Naive thymus-derived CD8-positive, alpha-beta T cell (primary cell): ENCODE data around the gene BPIFB6. TPM values are rescaled to one million over a fixed set of nuclear protein-coding genes. Genes with fewer than 3 reads are reported as not detected.

ENCODE experiments used
- ATAC-seq, 2 donors: fragments of 150-1000 bp; cut with Tn5 transposase in 1 of 2; sonication (Bioruptor Pico), chemical (Tn5 transposase) in 1 of 2; 1 replicate in 1 of 2; 2 replicates in 1 of 2; pipeline ENCODE4 v1.10.0; 2021; ENCODE audit warnings: mild to moderate bottlenecking in 2 of 2, moderate library complexity in 2 of 2
- POLR2A ChIA-PET: fragments of 350-600 bp; sonication (Branson Sonifier 250); formaldehyde crosslinking; loops from one replicate; lab custom pipeline; 2021; ENCODE audit warnings: antibody characterized with exemption; lab: Charles Lee
- DNase-seq, 10 donors: peaks; one replicate each; pipeline versions ENCODE4 v3.0.0 to v3.0.0-alpha.2; 2020 to 2022
- H3K27ac Mint-ChIP-seq, 10 donors: one replicate each; pipeline ENCODE4 v1.8.0; 2020 to 2022; ENCODE audit warnings: mild to moderate bottlenecking in 10 of 10, mixed read lengths in 10 of 10, moderate library complexity in 4 of 10, inconsistent platforms in 1 of 10
- H3K27me3 Mint-ChIP-seq, 5 donors: one replicate each; pipeline ENCODE4 v1.8.0; 2021 to 2022; ENCODE audit warnings: mixed read lengths in 5 of 5
- H3K36me3 Mint-ChIP-seq, 3 donors: one replicate each; pipeline ENCODE4 v1.8.0; 2020 to 2022; ENCODE audit warnings: mixed read lengths in 3 of 3, mild to moderate bottlenecking in 2 of 3, inconsistent platforms in 1 of 3
- H3K4me1 Mint-ChIP-seq, 4 donors: one replicate each; pipeline ENCODE4 v1.8.0; 2021 to 2022; ENCODE audit warnings: mixed read lengths in 4 of 4
- H3K4me3 Mint-ChIP-seq, 10 donors: one replicate each; pipeline ENCODE4 v1.8.0; 2020 to 2022; ENCODE audit warnings: mild to moderate bottlenecking in 10 of 10, mixed read lengths in 10 of 10, moderate library complexity in 6 of 10, inconsistent platforms in 1 of 10
- H3K9me3 Mint-ChIP-seq, 9 donors: one replicate each; pipeline ENCODE4 v1.8.0; 2020 to 2022; ENCODE audit warnings: mixed read lengths in 9 of 9, mild to moderate bottlenecking in 3 of 9, inconsistent platforms in 1 of 9, moderate library complexity in 1 of 9
- polyA plus RNA-seq, 3 donors: library from polyadenylated mRNA; unstranded; fragments of 300-500 nt; fragmentation: Illumina TruSeq; gene quantifications; one replicate each; pipeline ENCODE4 v1.2.3, GENCODE V29; 2021
- total RNA-seq, 8 experiments: library from RNA in 2 of 8; stranded (reverse) in 2 of 8; gene quantifications; one replicate each; pipeline ENCODE4 v1.2.3 and lab custom pipeline; 2021 to 2026

The BPIFB6 gene
- total and polyA plus RNA-seq, 5 experiments from 2014 or later: not detected

GRCh38 chr20:33022289-33022688 lies 9.2 kb upstream of the BPIFB6 start:
- ATAC-seq: no peak
- POLR2A ChIA-PET: no interaction called here
- no peaks in the 10 kb centered on the region for H3K9me3 Mint-ChIP-seq
- no peak overlapping the region for H3K4me3 Mint-ChIP-seq
- H3K27ac Mint-ChIP-seq: no peak overlapping the region
- peaks cover 0 to 8% (median 7%) of the 10 kb centered on the region in 4 donors for H3K4me1 Mint-ChIP-seq
- no peaks in the 10 kb centered on the region for H3K27me3 Mint-ChIP-seq
- peak in 1 of 10 donors; percentile 16 for DNase-seq
- H3K36me3 Mint-ChIP-seq: no peaks in the 10 kb centered on the region

- POLR2A ChIA-PET: no interaction called here
- H3K4me3 Mint-ChIP-seq: no peak overlapping the region
Observed at GRCh38 chr20:33022694-33023438, 8.6 kb upstream of the BPIFB6 start.

GRCh38 chr20:33023439-33024242 lies 7.8 kb upstream of the BPIFB6 start:
- POLR2A ChIA-PET: interaction anchor here (0.5 kb wide), 1 partner anchor 254 kb away, joined by 5 read pairs; no protein-coding TSS in a partner anchor
- Mint-ChIP-seq H3K36me3 (no peaks in the 10 kb centered on the region), H3K9me3 (no peaks in the 10 kb centered on the region), H3K27ac (peak overlapping the region in 1 of 10 donors; percentile 22), H3K4me3 (no peak overlapping the region), H3K4me1 (peaks cover 0 to 8% (median 2%) of the 10 kb centered on the region in 4 donors), H3K27me3 (no peaks in the 10 kb centered on the region)
- DNase-seq (peak in 1 of 10 donors; percentile 18), ATAC-seq (no peak)

More at GRCh38 chr20:33022694-33023438, 8.6 kb upstream of the BPIFB6 start:
- Mint-ChIP-seq H3K36me3 (no peaks in the 10 kb centered on the region), H3K9me3 (no peaks in the 10 kb centered on the region), H3K27me3 (no peaks in the 10 kb centered on the region), H3K27ac (no peak overlapping the region), H3K4me1 (peaks cover 0 to 8% (median 2%) of the 10 kb centered on the region in 4 donors)
- no peak for ATAC-seq
- DNase-seq: peak in 1 of 10 donors; percentile 41

GRCh38 chr20:33024243-33024560 lies 7.2 kb upstream of the BPIFB6 start:
- no peaks in the 10 kb centered on the region for H3K9me3 Mint-ChIP-seq
- peaks cover 0 to 8% (median 1%) of the 10 kb centered on the region in 4 donors for H3K4me1 Mint-ChIP-seq
- no peak for DNase-seq
- ATAC-seq: no peak
- H3K27ac Mint-ChIP-seq: peak overlapping the region in 1 of 10 donors; percentile 22
- POLR2A ChIA-PET: interaction anchor here (0.5 kb wide), 1 partner anchor 254 kb away, joined by 5 read pairs; no protein-coding TSS in a partner anchor
- H3K36me3 Mint-ChIP-seq: no peaks in the 10 kb centered on the region
- no peak overlapping the region for H3K4me3 Mint-ChIP-seq
- no peaks in the 10 kb centered on the region for H3K27me3 Mint-ChIP-seq

GRCh38 chr20:33024609-33025317 lies 6.7 kb upstream of the BPIFB6 start:
- ATAC-seq: no peak
- Mint-ChIP-seq H3K36me3 (no peaks in the 10 kb centered on the region), H3K9me3 (no peaks in the 10 kb centered on the region), H3K4me3 (no peak overlapping the region), H3K4me1 (peaks cover 0 to 8% (median 1%) of the 10 kb centered on the region in 4 donors), H3K27me3 (no peaks in the 10 kb centered on the region), H3K27ac (no peak overlapping the region)
- POLR2A ChIA-PET: interaction anchor here (0.5 kb wide), 1 partner anchor 255 kb away, joined by 5 read pairs; no protein-coding TSS in a partner anchor
- no peak for DNase-seq

GRCh38 chr20:33025318-33025876 lies 6.1 kb upstream of the BPIFB6 start:
- no peaks in the 10 kb centered on the region for H3K27me3 Mint-ChIP-seq
- no peak for ATAC-seq
- H3K9me3 Mint-ChIP-seq: no peaks in the 10 kb centered on the region
- POLR2A ChIA-PET: no interaction called here
- no peak for DNase-seq
- H3K27ac Mint-ChIP-seq: no peak overlapping the region
- H3K36me3 Mint-ChIP-seq: no peaks in the 10 kb centered on the region
- H3K4me3 Mint-ChIP-seq: no peak overlapping the region
- peaks cover 0 to 8% (median 1%) of the 10 kb centered on the region in 4 donors for H3K4me1 Mint-ChIP-seq

- Mint-ChIP-seq H3K4me1 (peaks cover 0 to 7% (median 1%) of the 10 kb centered on the region in 4 donors), H3K4me3 (no peak overlapping the region), H3K27me3 (no peaks in the 10 kb centered on the region), H3K36me3 (no peaks in the 10 kb centered on the region), H3K27ac (no peak overlapping the region), H3K9me3 (no peaks in the 10 kb centered on the region)
- POLR2A ChIA-PET: no interaction called here
- ATAC-seq (no peak), DNase-seq (peak in 1 of 10 donors; percentile 48)
Observed at GRCh38 chr20:33026072-33026778, 5.2 kb upstream of the BPIFB6 start.

GRCh38 chr20:33026779-33027759 lies 4.4 kb upstream of the BPIFB6 start:
- H3K9me3 Mint-ChIP-seq: no peaks in the 10 kb centered on the region
- H3K27ac Mint-ChIP-seq: no peak overlapping the region
- ATAC-seq (no peak), DNase-seq (peak in 1 of 10 donors; percentile 44)
- H3K36me3 Mint-ChIP-seq: no peaks in the 10 kb centered on the region
- peaks cover 0 to 2% (median 1%) of the 10 kb centered on the region in 4 donors for H3K4me1 Mint-ChIP-seq
- no peak overlapping the region for H3K4me3 Mint-ChIP-seq
- POLR2A ChIA-PET: no interaction called here
- no peaks in the 10 kb centered on the region for H3K27me3 Mint-ChIP-seq

- DNase-seq: peak in 1 of 10 donors; percentile 56
- POLR2A ChIA-PET: no interaction called here
- peaks cover 0 to 7% (median 1%) of the 10 kb centered on the region in 9 donors for H3K9me3 Mint-ChIP-seq
- H3K27me3 Mint-ChIP-seq: no peaks in the 10 kb centered on the region
- no peak overlapping the region for H3K27ac Mint-ChIP-seq
- no peaks in the 10 kb centered on the region for H3K36me3 Mint-ChIP-seq
- no peak for ATAC-seq
- H3K4me3 Mint-ChIP-seq: no peak overlapping the region
- H3K4me1 Mint-ChIP-seq: peaks cover 0 to 3% (median 1%) of the 10 kb centered on the region in 4 donors
Observed at GRCh38 chr20:33027769-33028751, 3.4 kb upstream of the BPIFB6 start.

GRCh38 chr20:33028875-33029274 lies 2.6 kb upstream of the BPIFB6 start:
- no peaks in the 10 kb centered on the region for H3K36me3 Mint-ChIP-seq
- no peaks in the 10 kb centered on the region for H3K27me3 Mint-ChIP-seq
- peaks cover 0 to 12% (median 3%) of the 10 kb centered on the region in 9 donors for H3K9me3 Mint-ChIP-seq
- no peak overlapping the region for H3K27ac Mint-ChIP-seq
- ATAC-seq (no peak), DNase-seq (no peak)
- no peak overlapping the region for H3K4me3 Mint-ChIP-seq
- POLR2A ChIA-PET: no interaction called here
- H3K4me1 Mint-ChIP-seq: peaks cover 0 to 2% (median 0%) of the 10 kb centered on the region in 4 donors
